Osteoblast (primary cell): ENCODE data around the gene MBD2. TPM values are rescaled to one million over a fixed set of nuclear protein-coding genes. Genes with fewer than 3 reads are reported as not detected.

Experiments used
- DNase-seq: peaks from one replicate; pipeline ENCODE4 v3.0.0; 2011; ENCODE audit warnings: low spot score, mixed read lengths; ENCODE audit not compliant: insufficient read length; ENCODE audit errors: missing footprints
- H2AFZ ChIP-seq: 2 replicates; pipeline ENCODE4 v1.6.0; 2011; ENCODE audit warnings: mild to moderate bottlenecking, low read length
- H3K27ac ChIP-seq: 2 replicates; pipeline ENCODE4 v1.5.1; 2011; ENCODE audit warnings: mild to moderate bottlenecking, low read depth, low read length, moderate library complexity
- H3K27me3 ChIP-seq: 2 replicates; pipeline ENCODE4 v1.6.0; 2012; ENCODE audit warnings: mild to moderate bottlenecking, control low read depth, inconsistent platforms, low read length, moderate library complexity; ENCODE audit not compliant: insufficient read depth
- H3K36me3 ChIP-seq: 2 replicates; pipeline ENCODE4 v1.5.1; 2011; ENCODE audit warnings: mild to moderate bottlenecking, low read length, control low read depth, moderate library complexity; ENCODE audit not compliant: insufficient read depth
- H3K4me1 ChIP-seq: 2 replicates; pipeline ENCODE4 v1.5.1; 2011; ENCODE audit warnings: mild to moderate bottlenecking, low read length, control low read depth, moderate library complexity; ENCODE audit not compliant: insufficient read depth
- H3K4me2 ChIP-seq: 2 replicates; pipeline ENCODE4 v1.6.0; 2011; ENCODE audit warnings: mild to moderate bottlenecking, low read length; ENCODE audit not compliant: insufficient read depth
- H3K4me3 ChIP-seq: fragments of 200-600 bp; sonication (generic); 3 replicates; pipeline ENCODE4 v1.5.1; 2012; ENCODE audit warnings: mild to moderate bottlenecking, low read length, inconsistent platforms; ENCODE audit not compliant: insufficient read depth
- H3K79me2 ChIP-seq: 2 replicates; pipeline ENCODE4 v1.6.0; 2012; ENCODE audit warnings: mild to moderate bottlenecking, low read length, control low read depth, inconsistent platforms; ENCODE audit not compliant: insufficient read depth
- H3K9me3 ChIP-seq: 2 replicates; pipeline ENCODE4 v1.5.1; 2011; ENCODE audit warnings: low read depth, low read length, control low read depth
- H4K20me1 ChIP-seq: 2 replicates; pipeline ENCODE4 v1.6.0; 2012; ENCODE audit warnings: mild to moderate bottlenecking, low read length, control low read depth; ENCODE audit not compliant: insufficient read depth
- CTCF ChIP-seq: IDR thresholded peaks from 2 replicates; pipeline ENCODE4 v1.5.1; 2011; ENCODE audit warnings: mild to moderate bottlenecking, low read depth, low read length, moderate library complexity; ENCODE audit errors: extremely low read depth
- total RNA-seq: library from RNA; depleted of rRNA; stranded (reverse); fragments of >200 nt; gene quantifications from 2 replicates; pipeline ENCODE4 v1.2.3, GENCODE V29; 2012

MBD2 gene, protein sequence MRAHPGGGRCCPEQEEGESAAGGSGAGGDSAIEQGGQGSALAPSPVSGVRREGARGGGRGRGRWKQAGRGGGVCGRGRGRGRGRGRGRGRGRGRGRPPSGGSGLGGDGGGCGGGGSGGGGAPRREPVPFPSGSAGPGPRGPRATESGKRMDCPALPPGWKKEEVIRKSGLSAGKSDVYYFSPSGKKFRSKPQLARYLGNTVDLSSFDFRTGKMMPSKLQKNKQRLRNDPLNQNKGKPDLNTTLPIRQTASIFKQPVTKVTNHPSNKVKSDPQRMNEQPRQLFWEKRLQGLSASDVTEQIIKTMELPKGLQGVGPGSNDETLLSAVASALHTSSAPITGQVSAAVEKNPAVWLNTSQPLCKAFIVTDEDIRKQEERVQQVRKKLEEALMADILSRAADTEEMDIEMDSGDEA
- 23.9 and 31.5 TPM in 2 replicates for total RNA-seq

DNA sequence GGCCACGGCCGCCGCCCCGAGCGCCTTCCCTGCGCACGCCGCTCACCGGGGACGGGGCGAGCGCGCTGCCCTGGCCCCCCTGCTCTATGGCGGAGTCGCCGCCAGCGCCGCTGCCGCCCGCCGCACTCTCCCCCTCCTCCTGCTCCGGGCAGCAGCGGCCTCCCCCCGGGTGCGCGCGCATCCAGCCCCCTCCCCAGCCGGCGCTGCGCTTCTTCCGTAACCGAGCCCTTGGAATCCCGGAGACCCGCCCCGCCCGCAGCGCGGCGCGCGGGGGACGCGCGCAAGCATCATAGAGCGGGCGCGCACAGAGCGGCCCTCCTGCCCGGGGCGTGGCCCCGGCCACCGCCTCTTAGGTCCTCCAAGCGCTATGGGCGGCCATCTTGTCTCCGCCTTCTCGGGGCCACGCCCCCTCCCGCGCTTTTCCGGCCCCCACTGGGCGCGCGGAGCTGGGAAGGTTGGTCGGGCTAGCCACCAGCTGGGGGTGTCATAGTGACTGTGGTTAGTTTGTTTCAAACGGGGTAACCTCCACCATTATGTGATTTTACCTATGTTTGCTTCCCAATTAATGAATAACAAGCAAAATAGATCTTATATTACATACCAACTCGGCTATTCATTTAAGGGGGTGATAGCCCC lies at the start of gene MBD2:
Gene MBD2 (minus strand): TSS at position 291 of the 636 bp plus-strand sequence. CDS start 110 bp downstream, at position 181.
- Histone ChIP-seq H3K27ac (peak within 1 kb of the TSS; percentile 74), H3K9me3 (no peaks in the 10 kb centered on the region), H3K36me3 (no peaks in the 10 kb centered on the region), H3K4me3 (peak within 1 kb of the TSS; percentile 84), H2AFZ (peak within 1 kb of the TSS; percentile 94), H3K27me3 (no peaks in the 10 kb centered on the region), H3K79me2 (peaks cover 44% of the 10 kb centered on the region), H3K4me2 (peak within 1 kb of the TSS; percentile 95), H4K20me1 (peaks cover 35% of the 10 kb centered on the region), H3K4me1 (peaks cover 16% of the 10 kb centered on the region)
- no peak for TF ChIP-seq CTCF
- peak; percentile 98 for DNase-seq

GRCh38 chr18:54269893-54270844 lies 45.7 kb upstream of the MBD2 start:
- Histone ChIP-seq H3K36me3 (peaks cover 5% of the 10 kb centered on the region), H3K4me3 (peak overlapping the region; percentile 94), H4K20me1 (no peaks in the 10 kb centered on the region), H3K27ac (peak overlapping the region; percentile 89), H2AFZ (peak overlapping the region; percentile 96), H3K9me3 (no peaks in the 10 kb centered on the region), H3K79me2 (peaks cover 12% of the 10 kb centered on the region), H3K4me2 (peak overlapping the region; percentile 87), H3K27me3 (no peaks in the 10 kb centered on the region), H3K4me1 (peaks cover 14% of the 10 kb centered on the region)
- peak; percentile 17 for DNase-seq
- peak; percentile 49 for TF ChIP-seq CTCF

- no peak for DNase-seq
- Histone ChIP-seq H3K4me2 (peak overlapping the region; percentile 87), H4K20me1 (no peaks in the 10 kb centered on the region), H3K27ac (peak overlapping the region; percentile 89), H2AFZ (peak overlapping the region; percentile 96), H3K4me3 (peak overlapping the region; percentile 94), H3K27me3 (no peaks in the 10 kb centered on the region), H3K79me2 (peaks cover 12% of the 10 kb centered on the region), H3K9me3 (no peaks in the 10 kb centered on the region), H3K4me1 (peaks cover 14% of the 10 kb centered on the region), H3K36me3 (no peaks in the 10 kb centered on the region)
- no peak for TF ChIP-seq CTCF
Measured at GRCh38 chr18:54268751-54269150, 44.3 kb upstream of the MBD2 start.
